Esophagus squamous epithelium (tissue), 5 donors: ENCODE data around the gene KCTD17. TPM values are rescaled to one million over a fixed set of nuclear protein-coding genes. Genes with fewer than 3 reads are reported as not detected.

Source experiments
- DNase-seq: peaks from one replicate; lab custom pipeline; 2025; lab: John Stamatoyannopoulos, UW
- H3K27ac ChIP-seq, 4 donors: fragments of 200-600 bp; sonication (generic); one replicate each; pipeline ENCODE4 v1.5.1; 2016 to 2019; ENCODE audit warnings: mild to moderate bottlenecking in 1 of 4
- H3K27me3 ChIP-seq, 4 donors: fragments of 200-600 bp; sonication (generic); 1 replicate in 3 of 4; 2 replicates in 1 of 4; pipeline versions ENCODE4 v1.5.1 to v1.6.0; 2017 to 2021; ENCODE audit warnings: antibody characterized with exemption in 1 of 4
- H3K36me3 ChIP-seq, 3 donors: fragments of 200-600 bp; sonication (generic); one replicate each; pipeline ENCODE4 v1.5.1; 2016 to 2019
- H3K4me1 ChIP-seq, 3 donors: fragments of 200-600 bp; sonication (generic); one replicate each; pipeline ENCODE4 v1.5.1; 2017 to 2019
- H3K4me3 ChIP-seq, 4 donors: fragments of 200-600 bp; sonication (generic); 1 replicate in 3 of 4; 2 replicates in 1 of 4; pipeline ENCODE4 v1.5.1; 2016 to 2019; ENCODE audit warnings: mild to moderate bottlenecking in 2 of 4, moderate library complexity in 1 of 4
- H3K9me3 ChIP-seq, 3 donors: fragments of 200-600 bp; sonication (generic); one replicate each; pipeline ENCODE4 v1.5.1; 2016 to 2019
- POLR2A ChIP-seq, 4 donors: fragments of 450-650 bp; IDR thresholded peaks; one replicate each; pipeline ENCODE4 v1.6.1; 2017; ENCODE audit warnings: antibody characterized with exemption in 4 of 4, mild to moderate bottlenecking in 4 of 4, moderate library complexity in 3 of 4
- WGBS, 2 donors: methylation state at CpG; one replicate each; pipeline ENCODE4 v1.1.5; 2018; 5-methylcytosine and 5-hydroxymethylcytosine counted together
- intact Hi-C: fragments of 100-400 bp; cut with DNase I; formaldehyde crosslinking; loops from one replicate; pipeline ENCODE4 v1.15.0; 2022
- total RNA-seq, 4 donors: library from RNA; depleted of rRNA; stranded (reverse); fragments of >200 nt; gene quantifications; one replicate each; pipeline ENCODE4 v1.1.0, GENCODE V29; 2016
- TF ChIP-seq, protein P1 (sequence below), 6 experiments: fragments of 450-650 bp in 4 of 6; fragments of 200-600 bp in 2 of 6; sonication (generic) in 2 of 6; IDR thresholded peaks; one replicate each; pipeline ENCODE4 v1.5.1; 2016 to 2019; ENCODE audit warnings: antibody characterized with exemption in 6 of 6, mild to moderate bottlenecking in 4 of 6, moderate library complexity in 4 of 6
- donor health status: DM: yes; HTN: yes; CAD: no.

The KCTD17 gene
- total RNA-seq, 4 donors from 2014 or later: 1.1 to 10.7 (median 6.5) TPM

DNA sequence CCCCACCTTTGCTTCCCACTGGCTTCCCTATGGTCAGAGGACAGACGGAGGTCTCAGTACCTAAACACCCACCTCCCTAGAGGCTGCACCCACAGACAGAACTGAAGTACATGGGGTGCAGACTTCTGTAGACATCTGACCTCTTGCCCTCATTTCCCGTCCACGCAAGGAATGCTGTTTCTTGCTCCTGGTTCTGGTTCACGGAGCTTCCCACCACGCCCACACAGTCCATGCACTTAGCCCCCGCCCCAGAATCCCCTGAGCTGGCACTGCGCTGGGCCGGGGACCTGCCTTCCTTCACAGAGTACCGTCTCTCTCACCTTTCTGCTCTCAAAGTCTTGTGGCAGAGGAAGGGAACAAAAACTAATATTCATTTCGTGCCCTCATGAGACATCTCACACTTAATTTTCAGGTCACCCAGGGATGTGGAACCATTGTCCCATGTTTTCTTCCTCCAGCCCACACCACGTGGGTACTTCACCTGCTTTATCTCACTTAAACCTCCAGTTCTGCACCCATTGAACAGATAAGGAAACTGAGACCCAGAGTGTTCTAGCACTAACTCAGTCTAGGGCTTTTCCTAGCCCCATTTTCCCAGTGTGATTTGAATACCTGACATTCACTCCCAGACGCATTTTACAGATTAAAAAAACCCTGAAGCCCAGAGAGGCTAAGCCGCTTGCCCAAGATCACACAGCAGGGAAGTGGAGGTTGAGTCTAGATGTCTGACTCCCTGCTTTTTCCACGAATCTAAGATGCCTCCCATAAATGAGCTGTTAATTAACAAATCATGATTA is 52.3 kb downstream of the KCTD17 start:
- Histone ChIP-seq H3K27ac (no peak overlapping the region), H3K4me1 (no peaks in the 10 kb centered on the region), H3K36me3 (no peaks in the 10 kb centered on the region), H3K4me3 (no peak overlapping the region), H3K9me3 (no peaks in the 10 kb centered on the region), H3K27me3 (peaks cover 0 to 36% (median 0%) of the 10 kb centered on the region in 4 donors)
- DNase-seq: no peak
- no peak for TF ChIP-seq POLR2A (IDR thresholded peaks at IDR 0.05)
- TF ChIP-seq, protein P1, sequence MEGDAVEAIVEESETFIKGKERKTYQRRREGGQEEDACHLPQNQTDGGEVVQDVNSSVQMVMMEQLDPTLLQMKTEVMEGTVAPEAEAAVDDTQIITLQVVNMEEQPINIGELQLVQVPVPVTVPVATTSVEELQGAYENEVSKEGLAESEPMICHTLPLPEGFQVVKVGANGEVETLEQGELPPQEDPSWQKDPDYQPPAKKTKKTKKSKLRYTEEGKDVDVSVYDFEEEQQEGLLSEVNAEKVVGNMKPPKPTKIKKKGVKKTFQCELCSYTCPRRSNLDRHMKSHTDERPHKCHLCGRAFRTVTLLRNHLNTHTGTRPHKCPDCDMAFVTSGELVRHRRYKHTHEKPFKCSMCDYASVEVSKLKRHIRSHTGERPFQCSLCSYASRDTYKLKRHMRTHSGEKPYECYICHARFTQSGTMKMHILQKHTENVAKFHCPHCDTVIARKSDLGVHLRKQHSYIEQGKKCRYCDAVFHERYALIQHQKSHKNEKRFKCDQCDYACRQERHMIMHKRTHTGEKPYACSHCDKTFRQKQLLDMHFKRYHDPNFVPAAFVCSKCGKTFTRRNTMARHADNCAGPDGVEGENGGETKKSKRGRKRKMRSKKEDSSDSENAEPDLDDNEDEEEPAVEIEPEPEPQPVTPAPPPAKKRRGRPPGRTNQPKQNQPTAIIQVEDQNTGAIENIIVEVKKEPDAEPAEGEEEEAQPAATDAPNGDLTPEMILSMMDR (IDR thresholded peaks at IDR 0.05): no peak
- WGBS, 2 donors: 56 to 67% methylated on average over 13 to 14 of the region's 14 CpGs
- intact Hi-C loops: no loop called here

DNA sequence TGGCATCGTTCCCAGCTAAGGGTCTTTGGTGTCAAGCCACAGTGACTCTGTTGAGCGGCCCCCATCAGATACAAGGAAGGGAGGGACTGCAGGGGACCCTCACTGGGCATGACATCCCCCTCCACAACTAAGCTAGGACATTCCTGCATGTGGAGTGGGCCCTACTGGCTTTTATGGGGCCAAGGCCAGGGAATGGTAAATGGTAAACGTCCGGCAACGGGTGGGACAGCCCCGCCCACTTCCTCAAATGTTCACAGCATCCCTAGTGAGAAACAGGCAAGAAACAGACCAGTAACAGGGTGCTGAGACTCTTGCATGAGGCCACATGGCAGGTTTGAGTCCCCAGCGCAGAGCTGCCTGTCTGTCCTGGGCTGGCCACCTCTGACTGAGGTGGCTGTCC is 53.6 kb downstream of the KCTD17 start:
- intact Hi-C loops: no loop called here
- no peaks in the 10 kb centered on the region for H3K36me3 ChIP-seq
- peaks cover 0 to 43% (median 0%) of the 10 kb centered on the region in 4 donors for H3K27me3 ChIP-seq
- H3K27ac ChIP-seq: no peak overlapping the region
- no peak overlapping the region for H3K4me3 ChIP-seq
- DNase-seq: no peak
- WGBS, 2 donors: 26 to 49% methylated on average over 3 to 5 of the region's 7 CpGs
- no peak for TF ChIP-seq POLR2A (IDR thresholded peaks at IDR 0.05)
- TF ChIP-seq, protein P1 (IDR thresholded peaks at IDR 0.05): no peak
- no peaks in the 10 kb centered on the region for H3K4me1 ChIP-seq
- no peaks in the 10 kb centered on the region for H3K9me3 ChIP-seq

DNA sequence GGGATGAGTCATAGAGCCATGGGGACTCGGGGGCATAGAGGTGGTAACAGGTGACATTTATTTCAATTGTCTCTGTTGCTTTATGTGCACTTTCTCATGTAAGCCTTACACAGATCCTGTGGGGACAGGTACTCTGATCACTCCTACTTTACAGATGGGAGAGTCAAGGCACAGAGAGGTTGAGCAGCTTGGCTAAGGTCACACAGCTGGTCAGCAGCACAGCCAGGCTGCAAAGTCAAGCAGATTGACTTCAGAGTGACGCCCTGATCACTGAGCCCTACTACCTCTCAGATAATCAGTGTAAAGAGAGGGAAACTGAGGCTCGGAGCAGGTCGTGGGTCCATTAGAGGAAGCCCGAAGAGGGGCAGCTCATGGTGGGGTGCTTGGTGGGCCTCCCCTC is 54.4 kb downstream of the KCTD17 start:
- H3K27me3 ChIP-seq: peaks cover 0 to 47% (median 0%) of the 10 kb centered on the region in 4 donors
- H3K27ac ChIP-seq: no peak overlapping the region
- H3K9me3 ChIP-seq: no peaks in the 10 kb centered on the region
- H3K4me3 ChIP-seq: no peak overlapping the region
- 45 to 55% methylated on average over 2 to 4 of the region's 5 CpGs for WGBS, 2 donors
- intact Hi-C loops: no loop called here
- no peaks in the 10 kb centered on the region for H3K36me3 ChIP-seq
- TF ChIP-seq, protein P1 (IDR thresholded peaks at IDR 0.05): no peak
- TF ChIP-seq POLR2A (IDR thresholded peaks at IDR 0.05): no peak
- DNase-seq: no peak
- H3K4me1 ChIP-seq: no peaks in the 10 kb centered on the region

DNA sequence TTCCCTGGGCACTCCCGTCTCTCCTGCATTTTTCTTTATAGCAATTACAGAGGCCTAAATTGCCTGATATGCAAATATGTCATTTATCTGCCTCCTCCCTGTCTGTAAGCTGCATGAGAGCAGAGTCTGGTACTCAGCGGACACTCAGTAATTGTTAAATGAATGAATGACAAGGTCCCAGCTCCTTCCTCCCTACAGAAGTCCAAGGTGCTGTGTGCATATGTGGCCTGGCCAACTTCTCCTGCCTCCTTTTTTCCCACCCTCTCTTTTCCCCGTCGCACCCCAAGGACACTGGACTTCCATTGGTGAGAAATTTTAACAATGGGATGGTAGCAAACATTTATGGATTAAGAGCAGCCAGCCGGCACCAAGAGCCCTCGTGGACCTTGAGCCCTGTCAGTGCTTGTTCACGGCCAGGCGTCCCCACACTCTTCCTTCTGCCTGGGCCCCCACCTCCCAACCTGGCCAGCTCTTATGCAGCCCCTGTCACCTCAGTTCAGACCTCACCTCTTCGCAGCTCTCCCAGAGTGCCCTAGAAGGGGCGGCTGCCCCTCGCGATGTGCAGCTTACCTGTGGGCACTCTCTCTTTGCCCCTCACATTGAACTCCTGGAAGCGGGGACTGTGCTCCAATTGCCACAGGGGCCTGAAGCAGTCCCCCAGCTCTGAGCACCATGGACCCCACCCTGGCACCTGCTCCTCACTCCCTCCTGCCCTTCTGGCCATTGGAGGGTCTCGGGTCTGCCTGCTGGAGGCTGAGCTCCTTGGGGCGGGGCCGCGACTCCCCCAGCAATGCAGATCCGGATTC is 56.5 kb downstream of the KCTD17 start:
- TF ChIP-seq, protein P1 (IDR thresholded peaks at IDR 0.05): no peak
- no peak for DNase-seq
- intact Hi-C loops: no loop called here
- Histone ChIP-seq H3K36me3 (no peaks in the 10 kb centered on the region), H3K27me3 (peaks cover 0 to 58% (median 0%) of the 10 kb centered on the region in 4 donors), H3K9me3 (no peaks in the 10 kb centered on the region), H3K27ac (no peak overlapping the region), H3K4me3 (no peak overlapping the region), H3K4me1 (no peaks in the 10 kb centered on the region)
- WGBS, 2 donors: 78 to 91% methylated on average over 13 of the region's 18 CpGs
